HFFc6 (cell line): ENCODE measurements around the gene POU2F1. TPM values are rescaled to one million over a fixed set of nuclear protein-coding genes. Genes with fewer than 3 reads are reported as not detected.

Experiments used
- DNase-seq: peaks from one replicate; pipeline ENCODE4 v3.0.0-alpha.2; 2018
- H3K27ac Mint-ChIP-seq: 2 replicates; pipeline ENCODE4 v1.8.0; 2020; ENCODE audit warnings: mild to moderate bottlenecking, mixed read lengths
- H3K27me3 Mint-ChIP-seq: 2 replicates; pipeline ENCODE4 v1.8.0; 2021; ENCODE audit warnings: mild to moderate bottlenecking, moderate library complexity, mixed read lengths; ENCODE audit not compliant: insufficient read depth
- H3K36me3 Mint-ChIP-seq: 2 replicates; pipeline ENCODE4 v1.8.0; 2021; ENCODE audit warnings: low read depth, mixed read lengths
- H3K4me1 Mint-ChIP-seq: 2 replicates; pipeline ENCODE4 v1.8.0; 2020; ENCODE audit warnings: low read depth, mixed read lengths
- H3K4me3 Mint-ChIP-seq: 2 replicates; pipeline ENCODE4 v1.8.0; 2020; ENCODE audit warnings: mild to moderate bottlenecking, moderate library complexity, mixed read lengths
- H3K9me3 Mint-ChIP-seq: 2 replicates; pipeline ENCODE4 v1.8.0; 2020; ENCODE audit warnings: mild to moderate bottlenecking, mixed read lengths
- total RNA-seq, 6 experiments: library from RNA; stranded (reverse); fragmentation: NEBNext Ultra II Directional; extraction: Animal tissue kit (Norgen Biotek cat#: 25700); gene quantifications; 2 replicates in 1 of 6; 3 replicates in 5 of 6; pipeline ENCODE4 v1.2.3, GENCODE V29; 2021
- TF ChIP-seq, protein P1 (sequence below): fragments of 200-600 bp; sonication (generic); IDR thresholded peaks from 2 replicates; pipeline ENCODE4 v1.5.0; 2021; ENCODE audit warnings: antibody characterized with exemption, mild to moderate bottlenecking

The POU2F1 gene
- total RNA-seq, 6 experiments from 2014 or later = 3.4 to 6.6 (median 4.4) TPM

DNA sequence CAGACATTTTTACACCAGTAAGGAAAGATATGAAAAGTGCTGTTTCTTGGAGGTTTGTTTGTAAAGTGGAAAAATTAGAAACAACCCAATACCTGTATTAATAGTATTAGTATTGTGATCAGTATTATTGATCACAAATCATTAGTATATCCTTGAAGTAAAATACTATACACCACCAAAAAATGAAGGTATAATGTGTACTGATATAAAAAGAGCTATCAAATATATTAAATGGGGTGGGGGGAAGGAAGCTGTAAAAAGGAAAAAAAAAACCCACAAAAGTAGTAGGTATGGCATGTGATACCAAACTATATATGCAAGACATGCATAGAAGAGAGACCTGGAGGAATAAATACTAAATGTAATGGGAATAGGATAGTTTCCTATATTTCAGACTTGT lies 46.3 kb downstream of the POU2F1 start:
- Mint-ChIP-seq H3K36me3 (no peaks in the 10 kb centered on the region), H3K4me3 (no peak overlapping the region)
- TF ChIP-seq, protein P1, sequence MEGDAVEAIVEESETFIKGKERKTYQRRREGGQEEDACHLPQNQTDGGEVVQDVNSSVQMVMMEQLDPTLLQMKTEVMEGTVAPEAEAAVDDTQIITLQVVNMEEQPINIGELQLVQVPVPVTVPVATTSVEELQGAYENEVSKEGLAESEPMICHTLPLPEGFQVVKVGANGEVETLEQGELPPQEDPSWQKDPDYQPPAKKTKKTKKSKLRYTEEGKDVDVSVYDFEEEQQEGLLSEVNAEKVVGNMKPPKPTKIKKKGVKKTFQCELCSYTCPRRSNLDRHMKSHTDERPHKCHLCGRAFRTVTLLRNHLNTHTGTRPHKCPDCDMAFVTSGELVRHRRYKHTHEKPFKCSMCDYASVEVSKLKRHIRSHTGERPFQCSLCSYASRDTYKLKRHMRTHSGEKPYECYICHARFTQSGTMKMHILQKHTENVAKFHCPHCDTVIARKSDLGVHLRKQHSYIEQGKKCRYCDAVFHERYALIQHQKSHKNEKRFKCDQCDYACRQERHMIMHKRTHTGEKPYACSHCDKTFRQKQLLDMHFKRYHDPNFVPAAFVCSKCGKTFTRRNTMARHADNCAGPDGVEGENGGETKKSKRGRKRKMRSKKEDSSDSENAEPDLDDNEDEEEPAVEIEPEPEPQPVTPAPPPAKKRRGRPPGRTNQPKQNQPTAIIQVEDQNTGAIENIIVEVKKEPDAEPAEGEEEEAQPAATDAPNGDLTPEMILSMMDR = no peak

DNA sequence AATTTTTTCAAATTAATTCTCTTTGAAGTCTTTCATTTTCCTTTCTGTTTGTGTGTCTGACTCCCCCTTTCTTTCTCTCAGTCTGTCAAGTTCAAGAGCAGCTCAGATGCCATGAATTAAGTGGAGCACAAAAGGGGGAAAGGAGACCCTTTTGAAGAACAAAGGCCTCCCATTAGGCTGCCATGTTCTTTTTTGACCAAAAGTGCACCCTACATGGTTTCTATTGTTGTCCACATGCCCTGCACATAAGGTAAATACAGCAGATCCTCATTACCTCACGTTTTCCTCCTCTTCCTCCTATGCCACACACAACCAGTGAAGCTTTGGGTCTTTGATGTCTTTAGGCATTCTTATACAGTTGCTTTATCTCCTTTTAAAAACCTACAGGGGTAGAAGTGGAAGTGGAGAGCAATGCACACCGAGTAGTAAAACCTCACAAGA lies 47.7 kb downstream of the POU2F1 start:
- H3K27ac Mint-ChIP-seq = no peak overlapping the region
- TF ChIP-seq, protein P1 = no peak
- H3K9me3 Mint-ChIP-seq = no peaks in the 10 kb centered on the region
- DNase-seq = no peak
- peaks cover 11% of the 10 kb centered on the region; the same call in 1 of the 2 replicates for H3K4me1 Mint-ChIP-seq
- H3K27me3 Mint-ChIP-seq = peaks cover 1% of the 10 kb centered on the region; the same call in 1 of the 2 replicates
- no peak overlapping the region for H3K4me3 Mint-ChIP-seq
- H3K36me3 Mint-ChIP-seq = no peaks in the 10 kb centered on the region

More for the DNA sequence above, 46.3 kb downstream of the POU2F1 start:
- DNase-seq = no peak
- Mint-ChIP-seq H3K9me3 (no peaks in the 10 kb centered on the region), H3K27me3 (peaks cover 1% of the 10 kb centered on the region; the same call in 1 of the 2 replicates), H3K4me1 (peaks cover 11% of the 10 kb centered on the region; the same call in 1 of the 2 replicates), H3K27ac (no peak overlapping the region)

- no peaks in the 10 kb centered on the region for H3K9me3 Mint-ChIP-seq
- TF ChIP-seq, protein P1 = no peak
- H3K4me1 Mint-ChIP-seq = peaks cover 11% of the 10 kb centered on the region; the same call in 1 of the 2 replicates
- no peak overlapping the region for H3K27ac Mint-ChIP-seq
- peaks cover 1% of the 10 kb centered on the region; the same call in 1 of the 2 replicates for H3K27me3 Mint-ChIP-seq
- no peak overlapping the region for H3K4me3 Mint-ChIP-seq
- H3K36me3 Mint-ChIP-seq = no peaks in the 10 kb centered on the region
- DNase-seq = no peak
Observed at GRCh38 chr1:167270349-167271092, 49.8 kb downstream of the POU2F1 start.

DNA sequence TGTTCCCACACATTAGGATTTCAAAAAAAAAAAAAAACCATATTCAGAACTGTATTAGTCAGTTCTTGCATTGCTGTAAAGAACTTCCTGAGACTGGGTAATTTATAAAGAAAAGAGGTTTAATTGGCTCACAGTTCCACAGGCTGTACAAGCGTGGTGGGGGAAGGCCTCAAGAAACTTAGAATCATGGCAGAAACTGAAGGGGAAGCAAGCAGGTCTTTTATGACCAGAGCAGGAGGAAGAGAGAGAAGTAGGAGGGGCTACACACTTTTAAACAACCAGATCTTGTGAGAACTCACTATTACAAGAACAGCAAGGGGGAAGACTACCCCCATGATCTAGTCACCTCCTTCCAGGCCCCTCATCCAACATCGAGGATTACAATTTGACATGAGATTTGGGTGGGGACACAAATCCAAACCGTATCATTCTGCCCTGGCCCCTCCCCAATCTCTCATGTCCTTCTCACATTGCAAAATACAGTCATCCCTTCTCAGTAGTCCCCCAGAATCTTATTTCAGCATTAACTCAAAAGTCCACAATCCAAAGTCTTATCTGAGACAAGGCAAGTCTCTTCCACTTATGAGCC lies 51.8 kb downstream of the POU2F1 start:
- Mint-ChIP-seq H3K36me3 (no peaks in the 10 kb centered on the region), H3K4me1 (peaks cover 11% of the 10 kb centered on the region; the same call in 1 of the 2 replicates), H3K4me3 (no peak overlapping the region), H3K9me3 (no peaks in the 10 kb centered on the region), H3K27me3 (peaks cover 1% of the 10 kb centered on the region; the same call in 1 of the 2 replicates), H3K27ac (no peak overlapping the region)
- TF ChIP-seq, protein P1 = no peak
- no peak for DNase-seq

- peaks cover 4% of the 10 kb centered on the region; the same call in 1 of the 2 replicates for H3K4me1 Mint-ChIP-seq
- H3K27ac Mint-ChIP-seq = no peak overlapping the region
Observed at GRCh38 chr1:167273027-167273800, 52.5 kb downstream of the POU2F1 start.

More at GRCh38 chr1:167273027-167273800, 52.5 kb downstream of the POU2F1 start:
- Mint-ChIP-seq H3K4me3 (no peak overlapping the region), H3K36me3 (no peaks in the 10 kb centered on the region), H3K27me3 (peaks cover 1% of the 10 kb centered on the region; the same call in 1 of the 2 replicates), H3K9me3 (no peaks in the 10 kb centered on the region)
- no peak for DNase-seq
- TF ChIP-seq, protein P1 = no peak
